Astrocyte (in vitro differentiated cells and primary cell): ENCODE measurements around the gene CORO2A. TPM values are rescaled to one million over a fixed set of nuclear protein-coding genes. Genes with fewer than 3 reads are reported as not detected.

ENCODE experiments used
- DNase-seq: peaks from one replicate; pipeline ENCODE4 v3.0.0-alpha.2; 2010; ENCODE audit warnings: low read depth
- FAIRE-seq: peaks from 2 replicates; lab custom pipeline; 2011; peaks lifted over from hg19 to GRCh38; lab: Jason Lieb, UNC
- H2AFZ ChIP-seq: 2 replicates; pipeline ENCODE4 v1.6.0; 2012; ENCODE audit warnings: low read depth, low read length, inconsistent platforms
- H3K27ac ChIP-seq: 2 replicates; pipeline ENCODE4 v1.5.1; 2011; ENCODE audit warnings: low read depth, low read length, inconsistent platforms
- H3K27me3 ChIP-seq: 2 replicates; pipeline ENCODE4 v1.6.0; 2011; ENCODE audit warnings: low read length, inconsistent platforms; ENCODE audit not compliant: insufficient read depth
- H3K36me3 ChIP-seq: 2 replicates; pipeline ENCODE4 v1.5.1; 2011; ENCODE audit warnings: low read length, inconsistent platforms; ENCODE audit not compliant: insufficient read depth
- H3K4me1 ChIP-seq: 2 replicates; pipeline ENCODE4 v1.5.1; 2011; ENCODE audit warnings: low read length, inconsistent platforms; ENCODE audit not compliant: insufficient read depth
- H3K4me2 ChIP-seq: 2 replicates; pipeline ENCODE4 v1.6.0; 2012; ENCODE audit warnings: low read length, inconsistent platforms
- H3K4me3 ChIP-seq: 2 replicates; pipeline ENCODE4 v1.5.1; 2011; ENCODE audit warnings: low read depth, mild to moderate bottlenecking, low read length, inconsistent platforms; ENCODE audit not compliant: insufficient read depth
- H3K79me2 ChIP-seq: 2 replicates; pipeline ENCODE4 v1.6.0; 2012; ENCODE audit warnings: mild to moderate bottlenecking, low read length, inconsistent platforms; ENCODE audit not compliant: insufficient read depth
- H3K9ac ChIP-seq: 2 replicates; pipeline ENCODE4 v1.6.0; 2012; ENCODE audit warnings: mild to moderate bottlenecking, low read length, inconsistent platforms
- H3K9me3 ChIP-seq: 2 replicates; pipeline ENCODE4 v1.5.1; 2012; ENCODE audit warnings: low read depth, mild to moderate bottlenecking, low read length, inconsistent platforms; ENCODE audit not compliant: insufficient read depth
- H4K20me1 ChIP-seq: 2 replicates; pipeline ENCODE4 v1.6.0; 2012; ENCODE audit warnings: low read length, inconsistent platforms; ENCODE audit not compliant: insufficient read depth
- H3K27ac Mint-ChIP-seq: one replicate; pipeline ENCODE4 v1.8.0; 2021; ENCODE audit warnings: mild to moderate bottlenecking, mixed read lengths; ENCODE audit not compliant: unreplicated experiment
- H3K27me3 Mint-ChIP-seq: one replicate; pipeline ENCODE4 v1.8.0; 2021; ENCODE audit warnings: low read depth, mixed read lengths; ENCODE audit not compliant: unreplicated experiment
- H3K36me3 Mint-ChIP-seq: one replicate; pipeline ENCODE4 v1.8.0; 2021; ENCODE audit warnings: low read depth, mixed read lengths; ENCODE audit not compliant: unreplicated experiment
- H3K4me1 Mint-ChIP-seq: one replicate; pipeline ENCODE4 v1.8.0; 2021; ENCODE audit warnings: low read depth, mixed read lengths; ENCODE audit not compliant: unreplicated experiment
- H3K4me3 Mint-ChIP-seq: one replicate; pipeline ENCODE4 v1.8.0; 2021; ENCODE audit warnings: mild to moderate bottlenecking, moderate library complexity, mixed read lengths; ENCODE audit not compliant: unreplicated experiment
- H3K9me3 Mint-ChIP-seq: one replicate; pipeline ENCODE4 v1.8.0; 2021; ENCODE audit warnings: mild to moderate bottlenecking, mixed read lengths; ENCODE audit not compliant: unreplicated experiment
- CTCF ChIP-seq: IDR thresholded peaks from 2 replicates; pipeline ENCODE4 v1.5.1; 2011; ENCODE audit warnings: low read depth, mild to moderate bottlenecking, inconsistent platforms, low read length, moderate library complexity; ENCODE audit not compliant: insufficient read depth
- EZH2 ChIP-seq: IDR thresholded peaks from 2 replicates; pipeline ENCODE4 v1.6.1; 2012; ENCODE audit warnings: mild to moderate bottlenecking, low read length, inconsistent platforms; ENCODE audit not compliant: insufficient read depth
- total RNA-seq: library from RNA; stranded (reverse); gene quantifications from 2 replicates; pipeline ENCODE4 v1.2.1, GENCODE V29; 2021

CORO2A gene
- total RNA-seq, 1 donor from 2014 or later = 11.1 TPM

GRCh38 chr9:98168941-98169488 is 23.4 kb downstream of the CORO2A start:
- Mint-ChIP-seq H3K27me3 (peaks cover 9% of the 10 kb centered on the region), H3K4me3 (no peak overlapping the region), H3K27ac (peak overlapping the region; percentile 62), H3K4me1 (peaks cover 6% of the 10 kb centered on the region), H3K9me3 (no peaks in the 10 kb centered on the region), H3K36me3 (no peaks in the 10 kb centered on the region)
- H3K4me2 ChIP-seq = peak overlapping the region; percentile 22
- FAIRE-seq = no peak
- H3K36me3 ChIP-seq = no peaks in the 10 kb centered on the region
- no peak overlapping the region for H2AFZ ChIP-seq
- no peaks in the 10 kb centered on the region for H3K9me3 ChIP-seq
- no peak overlapping the region for H3K27ac ChIP-seq
- no peaks in the 10 kb centered on the region for H4K20me1 ChIP-seq
- H3K79me2 ChIP-seq = no peaks in the 10 kb centered on the region
- H3K27me3 ChIP-seq = no peaks in the 10 kb centered on the region
- TF ChIP-seq CTCF (no peak), EZH2 (no peak)
- peaks cover 4% of the 10 kb centered on the region for H3K4me1 ChIP-seq
- no peak overlapping the region for H3K9ac ChIP-seq
- no peak overlapping the region for H3K4me3 ChIP-seq
- DNase-seq = peak; percentile 36

- no peak overlapping the region for H3K4me3 Mint-ChIP-seq
- no peaks in the 10 kb centered on the region for H3K36me3 Mint-ChIP-seq
- Histone ChIP-seq H3K4me1 (peaks cover 4% of the 10 kb centered on the region), H2AFZ (no peak overlapping the region), H3K9me3 (no peaks in the 10 kb centered on the region), H3K27ac (no peak overlapping the region), H3K9ac (no peak overlapping the region), H3K27me3 (no peaks in the 10 kb centered on the region), H3K4me3 (no peak overlapping the region), H3K79me2 (no peaks in the 10 kb centered on the region), H3K36me3 (no peaks in the 10 kb centered on the region), H3K4me2 (no peak overlapping the region), H4K20me1 (no peaks in the 10 kb centered on the region)
- TF ChIP-seq CTCF (no peak), EZH2 (no peak)
- DNase-seq (no peak), FAIRE-seq (no peak)
- no peak overlapping the region for H3K27ac Mint-ChIP-seq
- peaks cover 6% of the 10 kb centered on the region for H3K4me1 Mint-ChIP-seq
- no peaks in the 10 kb centered on the region for H3K9me3 Mint-ChIP-seq
- peaks cover 9% of the 10 kb centered on the region for H3K27me3 Mint-ChIP-seq
Observed at GRCh38 chr9:98168153-98168780, 24.2 kb downstream of the CORO2A start.

GRCh38 chr9:98164912-98165311 is 27.5 kb downstream of the CORO2A start:
- H3K27ac Mint-ChIP-seq = no peak overlapping the region
- peaks cover 20% of the 10 kb centered on the region for H3K27me3 Mint-ChIP-seq
- no peaks in the 10 kb centered on the region for H3K9me3 ChIP-seq
- H4K20me1 ChIP-seq = no peaks in the 10 kb centered on the region
- H3K4me2 ChIP-seq = no peak overlapping the region
- no peak for TF ChIP-seq CTCF
- TF ChIP-seq EZH2 = no peak
- FAIRE-seq = no peak
- H2AFZ ChIP-seq = no peak overlapping the region
- peaks cover 6% of the 10 kb centered on the region for H3K4me1 Mint-ChIP-seq
- no peak for DNase-seq
- no peak overlapping the region for H3K9ac ChIP-seq
- peaks cover 3% of the 10 kb centered on the region for H3K9me3 Mint-ChIP-seq
- no peaks in the 10 kb centered on the region for H3K79me2 ChIP-seq
- H3K36me3 Mint-ChIP-seq = peaks cover 8% of the 10 kb centered on the region
- no peak overlapping the region for H3K4me3 Mint-ChIP-seq
- H3K36me3 ChIP-seq = no peaks in the 10 kb centered on the region
- H3K27me3 ChIP-seq = no peaks in the 10 kb centered on the region
- no peak overlapping the region for H3K27ac ChIP-seq
- H3K4me1 ChIP-seq = peaks cover 4% of the 10 kb centered on the region
- no peak overlapping the region for H3K4me3 ChIP-seq
